Kidney capillary endothelial cell (primary cell): ENCODE results near the gene PHACTR3.

ENCODE experiments used
- DNase-seq: peaks from one replicate; pipeline ENCODE4 v3.0.0-alpha.2; 2018; ENCODE audit warnings: low spot score

The PHACTR3 gene

DNA sequence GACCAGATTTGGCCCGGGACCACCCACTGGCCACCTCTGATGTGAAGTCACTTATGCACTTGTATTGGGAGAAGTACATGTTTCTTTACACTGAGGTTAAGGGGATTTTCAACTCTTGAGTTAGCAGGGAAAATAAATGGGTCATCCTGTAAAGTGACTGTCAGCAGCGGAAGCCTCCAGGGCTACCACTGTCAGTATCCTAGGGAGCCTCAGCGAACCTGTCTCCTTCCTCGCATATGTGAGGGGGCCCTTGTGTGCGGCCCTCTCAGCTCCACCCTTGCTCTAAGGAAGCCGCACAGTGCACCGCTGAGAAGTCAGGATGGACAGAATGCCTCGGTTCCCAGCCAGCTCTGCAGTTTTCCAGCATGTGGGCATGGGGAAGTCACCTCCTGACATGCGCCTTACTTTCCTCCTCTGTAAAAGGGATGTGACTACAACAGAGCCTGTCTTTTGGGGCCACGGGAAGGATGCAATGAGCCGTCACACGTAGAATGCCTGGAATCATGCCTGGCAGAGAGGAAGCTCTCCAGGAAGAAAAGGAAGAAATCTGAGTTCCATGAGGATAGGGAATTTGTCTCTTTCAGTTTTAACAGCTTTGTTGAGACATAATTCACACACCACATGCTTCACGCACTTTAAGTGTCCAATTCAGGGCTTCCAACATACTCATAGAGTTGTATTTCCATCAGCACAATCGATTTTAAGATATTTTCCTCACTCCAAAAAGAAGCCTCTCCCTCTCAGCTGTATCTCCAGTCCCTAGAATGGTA is 213.7 kb downstream of the PHACTR3 start:
- DNase-seq: no peak

DNA sequence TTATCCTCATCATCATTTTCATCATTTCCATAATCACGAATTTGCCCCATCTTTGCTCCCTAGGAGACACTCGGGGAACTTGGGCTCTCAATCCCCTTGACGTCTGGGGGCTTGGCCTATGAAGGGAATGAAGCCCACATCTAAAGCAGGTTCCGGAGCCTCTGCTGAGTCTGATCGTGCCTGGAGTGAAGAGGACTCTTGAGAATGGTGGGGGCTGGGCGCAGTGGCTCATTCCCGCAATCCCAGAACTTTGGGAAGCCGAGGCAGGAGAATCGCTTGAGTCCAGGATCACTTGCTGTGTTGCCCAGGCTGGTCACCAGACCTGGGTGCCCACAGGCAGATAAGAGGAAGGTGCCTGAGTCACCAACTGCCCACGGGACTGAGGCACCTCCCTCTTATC is 214.6 kb downstream of the PHACTR3 start:
- no peak for DNase-seq

DNA sequence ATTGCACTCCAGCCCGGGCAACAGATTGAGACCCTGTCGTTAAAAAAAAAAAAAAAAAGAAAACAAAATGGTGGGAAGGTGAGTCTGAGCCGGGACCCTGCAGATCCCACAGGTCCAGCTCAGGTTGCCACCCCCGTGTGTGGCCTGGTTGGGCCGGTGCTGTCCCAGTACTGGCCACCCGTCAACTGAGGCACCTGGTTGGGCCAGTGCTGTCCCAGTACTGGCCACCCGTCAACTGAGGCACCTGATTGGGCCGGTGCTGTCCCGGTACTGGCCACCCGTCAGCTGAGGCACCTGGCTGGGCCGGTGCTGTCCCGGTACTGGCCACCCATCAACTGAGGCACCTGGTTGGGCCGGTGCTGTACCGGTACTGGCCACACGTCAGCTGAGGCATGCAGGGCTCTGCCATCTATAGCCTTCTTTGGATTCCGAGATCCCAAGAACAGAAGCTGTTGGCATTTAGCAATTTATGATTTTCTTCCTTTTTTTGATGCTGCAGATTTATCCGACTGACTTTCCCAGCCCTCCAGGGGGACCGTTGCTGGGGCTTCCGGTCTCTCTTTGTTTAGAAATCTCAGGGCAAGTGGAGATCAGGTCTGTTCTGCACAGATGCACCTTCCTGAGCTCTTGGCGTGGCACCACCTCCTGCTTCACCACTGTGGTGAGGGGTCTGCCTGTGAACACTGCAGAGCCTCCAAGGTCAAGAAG is 215.3 kb downstream of the PHACTR3 start:
- no peak for DNase-seq

DNA sequence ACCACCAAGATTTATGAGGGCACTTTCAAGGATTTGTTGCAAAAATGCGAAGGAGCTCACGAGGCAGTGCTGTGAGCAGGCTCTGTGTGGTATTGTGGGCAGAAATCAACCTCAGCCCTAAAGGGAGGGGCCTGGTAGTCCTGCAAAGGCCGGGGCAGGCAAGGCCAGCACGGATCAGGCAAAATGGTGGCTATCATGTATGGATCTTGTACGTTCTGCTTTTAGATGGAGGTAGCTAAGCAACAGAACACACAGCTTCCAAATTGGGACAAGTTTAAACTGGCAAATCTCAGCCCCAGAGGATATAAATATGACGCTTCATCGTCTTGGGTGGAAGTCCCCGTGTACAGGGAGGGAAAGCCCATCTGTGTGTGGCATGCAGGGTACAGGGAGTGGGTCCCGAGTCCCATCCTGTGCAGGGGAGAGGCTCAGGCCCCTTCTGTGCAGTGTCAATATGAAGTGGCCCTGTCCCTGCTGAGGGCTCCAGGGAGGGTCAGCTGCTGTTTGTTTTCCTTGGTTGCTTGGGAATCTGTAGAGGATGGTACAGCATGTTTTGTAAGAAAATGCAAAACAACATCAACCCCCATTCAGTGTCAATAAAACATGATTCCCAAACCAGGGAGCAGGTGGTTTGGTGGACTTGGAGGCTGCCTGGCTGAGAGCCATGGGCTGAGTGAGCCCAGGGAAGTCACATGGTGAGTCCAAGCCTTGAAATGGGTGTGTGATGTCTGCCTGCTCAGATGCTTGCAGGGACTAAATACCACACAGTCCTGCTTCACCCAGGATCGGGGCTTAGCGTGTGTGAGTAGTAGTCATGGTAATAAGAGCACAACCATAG is 216.1 kb downstream of the PHACTR3 start:
- no peak for DNase-seq

DNA sequence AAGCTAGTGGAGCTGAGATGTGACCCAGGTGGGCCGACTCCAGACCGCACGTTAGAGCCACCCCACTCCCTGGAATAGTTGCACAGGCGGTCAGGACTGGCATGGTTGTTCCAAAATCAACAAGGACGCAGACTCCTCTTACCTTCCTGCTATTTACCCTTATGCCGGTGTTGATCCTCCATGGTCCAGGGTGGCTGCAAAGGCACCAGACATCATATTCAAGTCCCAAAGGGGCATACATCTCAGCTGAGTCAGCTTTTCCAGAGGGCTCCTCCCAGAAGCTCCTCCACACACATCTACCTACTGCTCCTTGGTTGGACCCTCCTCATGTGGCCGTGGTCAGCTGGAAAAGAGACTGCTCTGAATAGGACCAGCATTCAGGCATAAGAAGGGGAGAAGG is 216.9 kb downstream of the PHACTR3 start:
- no peak for DNase-seq

DNA sequence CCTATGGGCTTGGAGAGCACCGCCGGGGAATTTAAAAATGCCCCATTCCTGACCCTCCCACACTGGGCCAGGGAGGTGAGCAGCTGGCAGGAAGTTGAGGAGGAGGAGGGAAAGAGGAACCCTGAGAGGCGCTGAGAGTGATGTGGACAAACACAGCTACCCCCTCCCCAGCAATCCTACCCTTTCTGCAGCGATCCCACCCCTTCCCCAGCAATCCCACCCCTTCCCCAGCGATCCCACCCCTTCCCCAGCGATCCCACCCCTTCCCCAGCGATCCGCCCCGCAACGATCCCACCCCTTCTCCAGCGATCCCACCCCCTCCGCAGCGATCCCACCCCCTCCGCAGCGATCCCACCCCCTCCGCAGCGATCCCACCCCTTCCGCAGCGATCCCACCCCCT is 217.4 kb downstream of the PHACTR3 start:
- no peak for DNase-seq

DNA sequence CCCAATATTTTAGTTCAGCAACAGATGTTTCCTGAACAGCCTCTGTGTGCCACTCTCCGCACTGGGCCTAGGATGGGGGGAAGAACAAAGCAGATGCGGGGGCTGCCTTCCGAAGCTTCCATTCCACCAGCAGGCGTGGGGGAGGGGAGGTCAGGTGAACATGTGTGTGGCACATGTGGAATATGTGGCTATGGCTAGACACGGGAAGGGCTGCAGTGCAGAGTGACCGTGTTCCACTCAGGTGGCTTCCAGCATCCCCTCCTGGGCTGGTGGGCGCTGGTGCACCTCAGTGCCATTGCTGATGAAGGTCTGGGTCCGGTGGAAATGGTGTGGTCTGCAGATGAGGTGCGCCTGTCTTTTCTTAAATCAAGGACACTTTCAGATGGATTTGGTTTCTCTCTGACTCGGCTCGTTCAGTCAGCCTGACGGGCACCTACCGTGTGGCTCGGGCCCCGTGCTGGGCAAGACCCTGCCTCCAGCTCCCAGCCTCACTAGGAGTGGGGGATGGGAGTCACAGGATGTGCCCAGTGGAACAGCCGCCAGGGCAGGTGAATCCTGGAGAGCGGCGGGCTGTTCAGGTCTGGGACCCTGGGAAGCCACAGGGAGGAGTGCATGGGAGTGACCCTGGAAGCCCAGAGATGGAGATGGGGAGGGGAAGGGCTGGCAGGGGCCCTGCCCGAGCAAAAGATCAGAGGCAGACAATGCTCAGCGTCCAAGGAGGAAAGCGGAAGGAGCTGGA is 218.1 kb downstream of the PHACTR3 start:
- DNase-seq: no peak

DNA sequence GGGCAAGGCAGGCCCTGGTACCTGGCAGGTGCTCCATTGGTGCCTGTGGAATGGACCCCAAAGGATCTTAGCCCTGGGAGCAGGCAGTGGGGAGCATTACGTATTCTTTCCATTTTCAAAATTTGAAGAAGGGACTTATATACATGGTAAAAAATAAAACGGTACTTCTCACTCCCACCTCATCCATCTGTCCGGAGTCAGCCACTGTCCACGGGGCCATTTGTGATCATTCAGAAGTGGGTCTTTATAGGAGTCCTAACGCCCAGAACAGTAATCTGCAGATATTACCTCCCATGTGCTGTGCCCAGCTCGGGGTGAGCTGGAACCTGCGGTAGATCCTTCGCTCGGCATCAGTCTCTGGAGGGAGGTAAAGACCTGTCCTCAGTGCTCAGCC is 218.7 kb downstream of the PHACTR3 start:
- no peak for DNase-seq

DNA sequence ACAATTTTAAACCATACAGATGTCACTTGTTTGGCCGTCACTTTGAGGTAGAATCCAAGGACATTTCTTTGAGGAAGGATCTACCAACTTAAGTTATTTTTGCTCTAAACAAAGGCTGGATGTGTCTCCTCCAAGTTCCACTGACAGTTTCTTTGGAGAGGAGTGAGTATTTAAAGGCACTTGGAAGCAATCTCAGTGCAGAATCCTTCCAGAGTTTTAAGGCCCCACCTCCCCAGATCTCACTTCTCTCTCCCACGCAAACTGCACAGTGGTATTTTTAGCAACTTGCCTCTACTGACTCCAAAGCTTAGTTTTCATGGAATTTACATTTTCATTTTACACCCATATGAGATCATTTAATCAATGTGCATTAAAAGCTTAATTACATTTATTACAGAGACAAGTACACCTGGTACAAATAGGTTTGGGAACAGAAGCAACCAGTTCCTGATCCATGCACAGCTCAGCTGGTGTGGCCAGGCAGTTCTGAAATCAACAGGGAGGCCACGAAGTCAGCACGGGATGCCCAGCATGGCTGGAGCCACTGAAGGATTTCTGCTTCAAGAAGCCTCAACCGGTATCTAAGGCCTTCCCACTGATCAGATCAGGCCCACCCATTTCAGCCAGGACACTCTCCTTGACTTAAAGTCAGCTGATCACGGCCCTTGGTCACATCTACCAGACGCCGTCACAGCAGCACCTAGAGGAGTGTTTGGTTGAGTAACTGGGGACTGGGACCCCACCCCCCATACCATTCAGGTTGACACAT is 219.3 kb downstream of the PHACTR3 start:
- no peak for DNase-seq

DNA sequence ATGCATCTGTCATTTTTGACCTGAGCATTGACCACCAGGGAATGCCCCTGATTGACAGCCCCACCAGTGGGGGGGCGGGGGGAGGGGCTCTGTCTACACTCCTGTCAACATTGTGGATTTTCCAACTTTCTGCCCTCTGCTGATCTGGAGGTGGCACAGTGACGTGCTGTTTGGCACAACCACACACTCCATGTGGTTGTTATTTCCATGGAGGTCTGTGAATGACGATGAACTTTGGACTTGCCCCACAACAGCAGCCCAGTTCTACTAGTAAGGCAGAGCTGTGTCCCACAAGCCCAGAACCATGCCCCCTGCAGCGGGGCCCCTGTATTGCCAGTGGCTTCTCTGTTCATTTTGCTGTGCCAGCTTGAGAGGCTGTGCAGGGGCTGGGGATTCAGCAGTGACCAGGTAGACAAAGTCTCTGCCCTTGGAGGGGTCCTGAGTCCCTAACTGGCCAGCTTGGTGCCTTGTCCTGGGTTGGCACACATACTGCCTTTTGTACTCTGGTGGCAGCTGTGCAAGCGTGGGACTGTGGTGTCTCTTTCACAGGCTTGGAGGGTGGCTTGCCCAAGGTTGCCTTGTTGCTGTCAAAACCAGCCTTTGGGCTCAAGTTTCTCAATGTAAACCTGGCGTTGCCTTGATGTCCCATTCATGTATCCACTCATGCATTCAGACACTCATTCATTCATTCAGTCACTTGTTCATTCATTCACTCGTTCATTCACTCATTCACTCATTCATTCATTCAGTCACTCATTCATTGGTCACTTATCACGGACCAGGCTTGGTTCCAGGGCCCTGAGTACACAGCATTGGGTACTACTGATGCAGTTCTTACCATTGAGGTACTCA is 220.6 kb downstream of the PHACTR3 start:
- no peak for DNase-seq

DNA sequence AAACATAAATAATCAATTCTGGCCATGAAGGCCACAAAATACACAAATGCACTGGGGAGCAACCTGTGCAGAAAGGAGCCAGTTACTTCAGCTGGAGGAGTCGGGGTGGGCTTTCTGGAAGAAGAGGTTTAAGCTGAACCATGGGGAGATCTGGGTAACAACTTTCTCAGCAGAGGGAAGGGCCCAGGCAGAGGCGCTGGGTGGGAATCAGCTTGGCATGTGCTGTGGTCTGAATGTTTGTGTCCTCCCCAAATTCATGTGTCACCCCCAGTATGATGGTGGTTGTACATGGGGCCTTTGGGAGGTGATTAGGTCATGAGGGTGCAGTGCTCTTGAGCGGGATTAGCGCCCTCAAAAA is 221.2 kb downstream of the PHACTR3 start:
- DNase-seq: no peak

DNA sequence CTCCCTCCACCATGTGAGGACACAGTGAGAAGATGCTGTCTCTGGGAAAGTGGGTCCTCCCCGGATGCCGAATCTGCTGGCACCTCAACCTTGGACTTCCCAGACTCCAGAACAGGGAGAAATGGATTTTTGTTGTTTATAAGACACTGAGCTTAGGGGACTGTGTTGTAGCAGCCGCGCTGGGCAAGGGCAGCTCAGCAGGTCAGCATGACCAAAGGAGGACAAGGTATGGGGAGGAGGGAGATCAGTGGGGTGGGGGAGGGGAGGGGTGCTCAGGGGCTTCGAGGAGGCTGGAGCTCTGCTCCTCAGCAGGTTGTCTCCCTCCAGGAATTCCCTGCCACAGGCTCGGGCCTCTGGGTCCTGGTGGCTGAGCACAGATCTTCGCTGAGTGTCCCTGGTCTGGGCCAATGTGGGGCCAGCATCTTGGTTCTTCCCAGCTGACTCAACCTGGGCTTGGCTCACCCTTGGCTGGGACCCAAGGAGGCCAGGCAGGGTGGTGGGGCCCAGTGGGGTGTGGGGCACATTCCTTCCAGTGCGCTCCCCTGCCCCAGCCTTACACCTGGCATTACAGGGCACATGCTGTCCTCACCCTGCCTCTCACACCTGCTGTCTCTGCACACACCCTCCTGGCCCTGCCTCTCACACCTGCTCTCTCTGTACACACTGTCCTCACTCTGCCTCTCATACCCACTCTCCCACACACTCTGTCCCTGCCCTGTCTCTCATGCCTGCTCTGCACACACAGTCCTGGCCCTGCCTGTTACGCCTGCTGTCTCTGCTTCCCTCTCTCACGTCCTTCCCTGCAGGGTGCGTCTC is 221.8 kb downstream of the PHACTR3 start:
- no peak for DNase-seq

DNA sequence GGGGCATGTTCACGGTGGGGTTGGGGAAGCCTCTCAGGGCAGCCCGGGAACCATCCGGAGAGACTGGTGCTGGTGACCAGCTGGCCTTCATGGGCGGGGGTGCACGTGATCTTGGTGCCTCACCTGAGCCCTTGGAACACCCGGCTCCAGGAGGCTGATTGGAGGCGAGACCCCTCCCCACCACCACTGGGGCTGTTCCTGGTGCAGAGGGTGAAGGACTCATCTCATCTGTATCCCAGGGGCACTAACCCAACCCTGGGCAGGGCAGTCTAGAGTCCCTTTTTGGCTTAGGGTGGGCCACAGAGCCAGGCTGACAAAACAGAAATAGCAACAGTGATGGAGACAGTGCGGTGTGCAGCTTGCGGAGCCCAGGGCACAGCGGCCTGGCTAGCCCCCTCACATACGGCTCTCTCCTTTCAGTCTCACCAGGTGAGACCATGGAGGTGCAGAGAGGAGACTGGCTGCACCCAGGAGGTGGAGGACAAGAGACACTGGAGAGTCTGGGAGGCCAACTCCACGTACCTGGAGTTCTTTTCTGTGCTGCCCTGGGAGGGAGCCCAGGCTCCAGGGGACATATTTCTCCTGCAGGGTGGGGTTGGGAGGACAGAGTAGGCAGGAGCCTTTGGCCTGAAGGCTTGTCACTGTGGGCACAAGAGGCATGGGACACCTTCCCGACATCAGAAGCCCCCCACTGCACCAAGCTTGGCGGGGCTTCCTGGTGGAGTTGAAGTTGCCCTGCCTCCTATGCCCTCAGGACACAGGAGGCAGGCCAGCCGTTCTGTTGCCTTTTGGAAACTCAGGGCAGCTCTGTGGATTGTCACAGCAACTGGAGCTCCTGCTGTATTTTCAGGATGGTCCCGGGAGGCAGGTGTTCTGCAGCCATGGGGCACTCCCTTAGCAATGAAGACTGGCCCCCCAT is 223.1 kb downstream of the PHACTR3 start:
- no peak for DNase-seq

DNA sequence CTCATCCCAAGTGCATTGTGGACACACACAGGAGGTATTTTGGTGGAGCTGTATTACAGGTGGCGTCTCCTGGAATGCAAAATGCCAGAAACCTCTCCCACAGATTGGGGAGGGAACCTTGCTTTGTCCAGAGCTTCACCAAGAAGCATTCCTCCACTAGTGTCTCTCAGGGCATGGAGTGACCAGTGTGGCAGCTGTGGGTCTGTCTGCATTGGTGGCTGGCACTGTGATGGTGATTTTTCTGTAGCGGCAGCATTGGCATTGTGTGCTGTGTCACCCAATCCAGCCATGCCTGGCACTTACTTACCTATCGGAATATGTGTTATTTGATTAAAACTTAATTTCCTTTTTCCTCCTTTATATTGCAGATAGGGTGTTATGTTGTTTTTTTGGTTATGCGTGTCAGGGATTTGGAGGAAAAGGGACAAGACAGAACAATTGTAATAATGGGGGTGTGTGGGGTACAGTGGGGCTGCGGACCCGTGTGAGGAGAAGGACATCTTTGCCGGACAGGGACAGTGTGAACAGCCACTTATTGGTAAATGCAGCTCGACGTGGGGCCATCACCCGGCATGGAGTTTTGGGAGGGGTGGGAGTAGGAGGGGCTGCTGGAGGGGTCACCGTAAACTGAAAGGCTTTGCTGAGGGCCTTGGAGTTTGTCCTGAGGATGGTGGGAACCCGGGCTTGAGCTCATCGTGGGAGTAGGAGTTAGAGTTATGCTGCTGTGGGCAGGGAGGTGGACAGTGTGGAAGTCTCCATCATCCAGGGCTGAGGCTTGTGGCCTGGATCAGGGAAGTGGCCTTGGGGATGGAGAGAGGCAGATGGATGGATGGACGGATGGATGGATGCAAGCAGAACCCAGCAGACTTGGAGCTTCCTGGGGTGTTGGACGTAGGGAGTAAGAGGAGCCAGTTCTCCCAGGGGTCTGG is 224.0 kb downstream of the PHACTR3 start:
- no peak for DNase-seq

DNA sequence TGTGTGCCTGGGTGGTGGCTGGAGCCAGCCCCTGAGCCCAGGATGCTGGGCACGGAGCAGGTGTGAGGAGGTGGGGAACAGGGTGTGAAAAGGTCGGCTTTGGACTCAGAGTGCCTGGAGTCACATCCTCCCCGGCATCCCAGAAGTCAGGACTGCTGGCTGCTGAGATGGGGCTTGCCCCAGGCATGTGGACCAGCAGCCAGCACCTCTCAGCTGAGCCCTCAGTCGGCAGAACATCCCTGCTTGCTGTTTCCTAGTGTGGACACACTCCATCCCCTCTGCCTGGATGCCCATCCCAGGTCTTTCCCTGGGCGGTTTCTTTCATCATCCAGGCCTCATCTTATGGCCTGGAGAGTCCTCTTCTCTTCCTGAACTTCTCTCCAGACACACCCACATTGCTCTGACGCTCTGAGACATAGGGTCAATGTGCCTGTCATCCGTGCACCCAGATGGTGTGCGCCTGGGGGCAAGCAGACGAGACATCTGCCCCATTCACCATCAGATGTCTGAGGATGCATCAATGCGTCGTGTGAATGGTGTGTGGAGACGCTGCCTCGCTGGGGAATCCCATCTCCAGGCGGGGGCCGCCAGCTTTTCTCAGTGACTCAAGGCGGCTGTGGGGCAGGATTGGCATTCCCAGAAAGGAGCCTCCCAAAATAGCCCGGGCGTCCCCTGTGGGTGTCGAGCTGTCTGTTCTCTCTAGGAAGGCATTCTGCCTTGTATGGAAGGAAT is 224.9 kb downstream of the PHACTR3 start:
- DNase-seq: no peak

DNA sequence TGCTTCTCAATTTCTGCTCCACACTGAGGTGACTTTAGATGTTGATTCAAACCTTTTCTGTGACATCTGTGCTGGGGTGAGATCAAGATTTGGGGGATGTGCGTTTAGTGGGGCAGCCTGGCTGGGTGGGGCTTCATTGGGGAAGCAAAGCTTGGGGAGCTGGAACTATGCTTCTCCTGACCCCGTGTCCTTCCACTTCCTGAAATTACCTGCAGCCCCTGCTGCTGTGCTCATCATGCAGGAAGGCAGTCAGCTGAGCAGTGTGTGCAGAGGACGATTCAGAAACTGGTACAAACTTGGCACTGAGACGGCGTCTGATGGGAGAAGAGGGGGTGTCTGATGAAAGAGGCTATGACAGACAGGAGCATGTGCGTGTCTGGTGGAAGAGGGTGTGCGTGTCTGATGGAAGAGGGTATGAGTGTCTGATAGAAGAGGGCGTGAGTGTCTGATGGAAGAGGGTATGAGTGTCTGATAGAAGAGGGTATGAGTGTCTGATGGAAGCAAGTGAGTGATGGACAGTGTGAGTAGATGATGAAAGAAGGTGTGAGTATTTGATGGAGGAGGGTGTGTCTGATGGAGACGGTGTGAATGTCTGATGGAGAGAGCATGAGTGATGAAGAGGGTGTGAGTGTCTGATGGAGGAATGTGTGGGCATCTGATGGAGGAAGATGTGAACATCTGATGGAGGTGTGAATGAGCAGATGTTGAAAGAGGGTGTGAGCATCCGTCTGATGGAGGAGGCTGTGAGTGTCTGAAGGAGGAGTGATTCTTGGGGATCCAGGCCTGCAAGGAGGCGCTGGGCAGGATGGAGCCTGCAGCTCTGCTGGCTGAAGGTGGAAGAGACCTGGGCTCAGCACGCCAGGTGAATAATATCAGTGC is 225.7 kb downstream of the PHACTR3 start:
- no peak for DNase-seq
